Heart right ventricle (tissue), 16 donors: Measurements from ENCODE around the gene TTC1. TPM values are rescaled to one million over a fixed set of nuclear protein-coding genes. Genes with fewer than 3 reads are reported as not detected.

Experiments used
- ATAC-seq, 8 donors: fragments of 200-7000 bp; cut with Tn5 transposase; one replicate each; pipeline ENCODE4 v1.9.1; 2020; ENCODE audit warnings: mild to moderate bottlenecking in 8 of 8, moderate library complexity in 8 of 8, moderate number of reproducible peaks in 1 of 8
- DNase-seq, 2 donors: peaks; one replicate each; pipeline ENCODE4 v3.0.0-alpha.2; 2020
- H3K27ac ChIP-seq, 10 donors: fragments of 200-600 bp; sonication (generic) in 2 of 10; one replicate each; pipeline versions ENCODE4 v1.5.0 to v1.8.0; 2020 to 2022; ENCODE audit warnings: mild to moderate bottlenecking in 3 of 10
- H3K27me3 ChIP-seq, 7 donors: fragments of 200-600 bp; one replicate each; pipeline ENCODE4 v1.8.0; 2021 to 2022; ENCODE audit warnings: mild to moderate bottlenecking in 2 of 7
- H3K36me3 ChIP-seq, 9 donors: fragments of 200-600 bp; sonication (generic) in 1 of 9; one replicate each; pipeline versions ENCODE4 v1.5.0 to v1.8.0; 2020 to 2022; ENCODE audit warnings: mild to moderate bottlenecking in 2 of 9
- H3K4me1 ChIP-seq, 9 donors: fragments of 200-600 bp; sonication (generic) in 1 of 9; one replicate each; pipeline versions ENCODE4 v1.5.0 to v1.8.0; 2020 to 2022; ENCODE audit warnings: mild to moderate bottlenecking in 4 of 9
- H3K4me3 ChIP-seq, 10 donors: fragments of 200-600 bp; sonication (generic) in 2 of 10; one replicate each; pipeline versions ENCODE4 v1.5.0 to v1.8.0; 2020 to 2022; ENCODE audit warnings: mild to moderate bottlenecking in 7 of 10, moderate library complexity in 2 of 10
- H3K9me3 ChIP-seq, 11 donors: fragments of 200-600 bp in 10 of 11; sonication (generic) in 2 of 11; one replicate each; pipeline versions ENCODE4 v1.5.0 to v1.8.0; 2013 to 2022; ENCODE audit warnings: mild to moderate bottlenecking in 2 of 11, control low read depth in 1 of 11, moderate library complexity in 1 of 11
- CTCF ChIP-seq, 9 donors: fragments of 200-600 bp; sonication (generic) in 2 of 9; IDR thresholded peaks; one replicate each; pipeline versions ENCODE4 v1.5.0 to v1.8.0; 2021 to 2022; ENCODE audit warnings: antibody characterized with exemption in 9 of 9, mild to moderate bottlenecking in 5 of 9, moderate library complexity in 1 of 9
- WGBS, 2 donors: extraction: QIAGEN DNeasy Blood & Tissue Kit; methylation state at CpG; one replicate each; pipeline ENCODE4 v1.1.7; 2013; ENCODE audit warnings: inconsistent platforms in 1 of 2; 5-methylcytosine and 5-hydroxymethylcytosine counted together
- intact Hi-C, 10 donors: fragments of 100-400 bp; cut with DNase I; formaldehyde crosslinking; loops; one replicate each; pipeline versions ENCODE4 v1.11.1 to v1.14.2; 2022
- polyA plus RNA-seq, 2 donors: library from polyadenylated mRNA; stranded (reverse); fragments of 200-250 nt; gene quantifications; one replicate each; pipeline ENCODE4 v1.2.3, GENCODE V29; 2013
- total RNA-seq, 10 donors: library from RNA; stranded (reverse); fragmentation: NEBNext Ultra II Directional in 3 of 10; extraction: Animal tissue kit (Norgen Biotek cat#: 25700) in 3 of 10; gene quantifications; one replicate each; pipeline versions ENCODE4 v1.2.1 to v1.2.4, GENCODE V29; 2021 to 2023
- donor health status: Arrhythmogenic right ventricular cardiomyopathy.
- donor health status: ischemic (EF 13 %, LVEDD 7.1; RV severe dilation, severe dysfunction).
- donor health status: healthy with polysubstance abuse.
- donor health status: DM: no; HTN: yes; CAD: no.
- donor health status: DM: no; HTN: no; CAD: no.
- donor health status: ischemic (EF 25% LVEDD 6.9; RV normal size, moderate dysfunction).
- donor health status: ischemic (EF 25% LVEDD 5.7; RV mildly dilated, moderate dysfunction).
- donor health status: healthy.
- donor health status: DM: yes; HTN: yes; CAD: no.
- donor health status: Ischemic cardiomyopathy.
- donor health status: ischemic (EF 35%, LVEDD 5.7; RV mildly dilated, moderate dysfunction).
- donor health status: nonischemic (EF 11% LVEDD 7.7; RV severe dilation, severe dysfunction).
- donor health status: DM: yes; HTN: yes; CAD: no.
- donor health status: PGD.
- donor health status: ischemic (EF 29% LVEDD 5.4; RV normal size, mild dysfunction).
- donor health status: nonischemic (EF 23%, LVEDD 6.1; RV moderate dilation, normal function).

TTC1 gene
- total and polyA plus RNA-seq, 12 donors: 52.0 to 125 (median 82.3) TPM

- H3K4me3 ChIP-seq: no peak overlapping the region
- peaks cover 0 to 97% (median 33%) of the 10 kb centered on the region in 9 donors for H3K36me3 ChIP-seq
- H3K4me1 ChIP-seq: peaks cover 0 to 27% (median 13%) of the 10 kb centered on the region in 9 donors
- no peaks in the 10 kb centered on the region for H3K27me3 ChIP-seq
- no peak for DNase-seq
- TF ChIP-seq CTCF (IDR thresholded peaks at IDR 0.05): no peak
- no peaks in the 10 kb centered on the region for H3K9me3 ChIP-seq
- 84 to 89% methylated on average over 2 of the region's 2 CpGs for WGBS, 2 donors
- intact Hi-C loops: loop anchor here in 2 of 10 donors (5.0 to 10.0 kb wide), 2 partner anchors 77 to 305 kb away; partner anchors contain the start of gene PWWP2A (in 1 of the 2)
- H3K27ac ChIP-seq: no peak overlapping the region
- no peak for ATAC-seq
Measured at GRCh38 chr5:160039810-160040470, 31.0 kb downstream of the TTC1 start.

GRCh38 chr5:160040471-160040835 is 31.5 kb downstream of the TTC1 start:
- H3K27ac ChIP-seq: no peak overlapping the region
- ATAC-seq: no peak
- intact Hi-C loops: no loop called here
- H3K4me3 ChIP-seq: no peak overlapping the region
- no peak for DNase-seq
- peaks cover 0 to 22% (median 10%) of the 10 kb centered on the region in 9 donors for H3K4me1 ChIP-seq
- no peaks in the 10 kb centered on the region for H3K9me3 ChIP-seq
- TF ChIP-seq CTCF (IDR thresholded peaks at IDR 0.05): no peak
- WGBS, 2 donors: 99 to 100% methylated on average over 2 of the region's 2 CpGs
- no peaks in the 10 kb centered on the region for H3K27me3 ChIP-seq
- H3K36me3 ChIP-seq: peaks cover 0 to 94% (median 33%) of the 10 kb centered on the region in 9 donors

GRCh38 chr5:160042671-160043070 is 33.7 kb downstream of the TTC1 start:
- ATAC-seq: no peak
- 84 to 87% methylated on average over 3 of the region's 3 CpGs for WGBS, 2 donors

GRCh38 chr5:160044391-160044804 is 35.5 kb downstream of the TTC1 start:
- TF ChIP-seq CTCF (IDR thresholded peaks at IDR 0.05): no peak
- DNase-seq: no peak
- no peaks in the 10 kb centered on the region for H3K27me3 ChIP-seq
- intact Hi-C loops: no loop called here
- 94 to 100% methylated on average over 1 of the region's 1 CpG for WGBS, 2 donors
- ATAC-seq: no peak
- H3K9me3 ChIP-seq: no peaks in the 10 kb centered on the region
- peaks cover 0 to 86% (median 19%) of the 10 kb centered on the region in 9 donors for H3K36me3 ChIP-seq
- H3K4me1 ChIP-seq: peaks cover 0 to 19% (median 0%) of the 10 kb centered on the region in 9 donors
- H3K27ac ChIP-seq: no peak overlapping the region
- H3K4me3 ChIP-seq: no peak overlapping the region

More at GRCh38 chr5:160042671-160043070, 33.7 kb downstream of the TTC1 start:
- Histone ChIP-seq H3K36me3 (peaks cover 0 to 94% (median 33%) of the 10 kb centered on the region in 9 donors), H3K27me3 (no peaks in the 10 kb centered on the region), H3K27ac (no peak overlapping the region), H3K4me3 (no peak overlapping the region), H3K4me1 (peaks cover 0 to 17% (median 0%) of the 10 kb centered on the region in 9 donors), H3K9me3 (no peaks in the 10 kb centered on the region)
- intact Hi-C loops: no loop called here
- DNase-seq: no peak
- TF ChIP-seq CTCF (IDR thresholded peaks at IDR 0.05): no peak
